ENCODE data around the gene NLRP5. TPM values are rescaled to one million over a fixed set of nuclear protein-coding genes. Genes with fewer than 3 reads are reported as not detected.
"Not testable (repeated sequence)": the region's sequence is repeated elsewhere in the genome, so short reads cannot be mapped to it uniquely, and the experiment has no call there.

NLRP5 gene
- total RNA-seq, 1 donor from 2014 or later, result 0.24 TPM

GRCh38 chr19:56098237-56098636, 111.7 kb downstream of the NLRP5 start:
- not testable (repeated sequence) for DNase-seq (ENCODE audit: low spot score)

GRCh38 chr19:56098731-56099568, 112.4 kb downstream of the NLRP5 start:
- no peak for DNase-seq (ENCODE audit: low spot score)

GRCh38 chr19:56099638-56100539, 113.3 kb downstream of the NLRP5 start:
- no peak for DNase-seq (ENCODE audit: low spot score)

- DNase-seq (ENCODE audit: low spot score), result no peak
Observed at GRCh38 chr19:56101095-56101494, 114.5 kb downstream of the NLRP5 start.

- DNase-seq (ENCODE audit: low spot score), result no peak
Observed at GRCh38 chr19:56101746-56102535, 115.4 kb downstream of the NLRP5 start.

GRCh38 chr19:56103027-56103614, 116.5 kb downstream of the NLRP5 start:
- DNase-seq (ENCODE audit: low spot score), result no peak

GRCh38 chr19:56104423-56104822, 117.8 kb downstream of the NLRP5 start:
- no peak for DNase-seq (ENCODE audit: low spot score)

GRCh38 chr19:56105090-56105701, 118.6 kb downstream of the NLRP5 start:
- peak; percentile 46 for DNase-seq (ENCODE audit: low spot score)

- DNase-seq (ENCODE audit: low spot score), result not testable (repeated sequence)
Observed at GRCh38 chr19:56105831-56106396, 119.3 kb downstream of the NLRP5 start.

GRCh38 chr19:56106397-56106849, 119.8 kb downstream of the NLRP5 start:
- no peak for DNase-seq (ENCODE audit: low spot score)

GRCh38 chr19:56106993-56107392, 120.4 kb downstream of the NLRP5 start:
- DNase-seq (ENCODE audit: low spot score), result no peak

GRCh38 chr19:56107626-56108351, 121.2 kb downstream of the NLRP5 start:
- DNase-seq (ENCODE audit: low spot score), result no peak

GRCh38 chr19:56108447-56109195, 122.0 kb downstream of the NLRP5 start:
- peak; percentile 72 for DNase-seq (ENCODE audit: low spot score)

GRCh38 chr19:56109226-56109625, 122.7 kb downstream of the NLRP5 start:
- peak; percentile 59 for DNase-seq (ENCODE audit: low spot score)

- DNase-seq (ENCODE audit: low spot score), result peak; percentile 59
Observed at GRCh38 chr19:56110515-56111448, 124.2 kb downstream of the NLRP5 start.

Data from umbilical cord (tissue), 2 donors.